Endometrium (tissue), 2 donors: ENCODE data around the gene LRRC4C.
"Not testable (repeated sequence)": the region's sequence is repeated elsewhere in the genome, so short reads cannot be mapped to it uniquely, and the experiment has no call there.

Source experiments
- FAIRE-seq: peaks from 2 replicates; lab custom pipeline; 2012; peaks lifted over from hg19 to GRCh38; lab: Jason Lieb, UNC
- donor health status: control.
- donor health status: control.

The LRRC4C gene

GRCh38 chr11:41018224-41018623 is 441.2 kb downstream of the LRRC4C start:
- FAIRE-seq, result no peak

- no peak for FAIRE-seq
Measured at GRCh38 chr11:41010361-41011050, 448.9 kb downstream of the LRRC4C start.

GRCh38 chr11:41005986-41006385 is 453.5 kb downstream of the LRRC4C start:
- no peak for FAIRE-seq

- no peak for FAIRE-seq
Measured at GRCh38 chr11:41003339-41004282, 455.8 kb downstream of the LRRC4C start.

- no peak for FAIRE-seq
Measured at GRCh38 chr11:40998920-40999319, 460.5 kb downstream of the LRRC4C start.

- no peak for FAIRE-seq
Measured at GRCh38 chr11:40987776-40988435, 471.5 kb downstream of the LRRC4C start.

GRCh38 chr11:40986320-40986719 is 473.1 kb downstream of the LRRC4C start:
- FAIRE-seq, result no peak

GRCh38 chr11:40975076-40975475 is 484.4 kb downstream of the LRRC4C start:
- no peak for FAIRE-seq

- FAIRE-seq, result no peak
Measured at GRCh38 chr11:40974186-40974795, 485.2 kb downstream of the LRRC4C start.

- no peak for FAIRE-seq
Measured at GRCh38 chr11:40958707-40959106, 500.7 kb downstream of the LRRC4C start.

- FAIRE-seq, result no peak
Measured at GRCh38 chr11:40952479-40952878, 507.0 kb downstream of the LRRC4C start.

- FAIRE-seq, result no peak
Measured at GRCh38 chr11:40938002-40938401, 521.5 kb downstream of the LRRC4C start.

- no peak for FAIRE-seq
Measured at GRCh38 chr11:40924915-40925314, 534.5 kb downstream of the LRRC4C start.

GRCh38 chr11:40921246-40921645 is 538.2 kb downstream of the LRRC4C start:
- FAIRE-seq, result no peak

- not testable (repeated sequence) for FAIRE-seq
Measured at GRCh38 chr11:40910774-40911173, 548.7 kb downstream of the LRRC4C start.

- FAIRE-seq, result no peak
Measured at GRCh38 chr11:40894501-40894900, 565.0 kb downstream of the LRRC4C start.

- no peak for FAIRE-seq
Measured at GRCh38 chr11:40885250-40885954, 574.0 kb downstream of the LRRC4C start.

GRCh38 chr11:40882301-40882700 is 577.2 kb downstream of the LRRC4C start:
- FAIRE-seq, result no peak

- FAIRE-seq, result no peak
Measured at GRCh38 chr11:40879911-40880310, 579.5 kb downstream of the LRRC4C start.

GRCh38 chr11:40877981-40878380 is 581.5 kb downstream of the LRRC4C start:
- FAIRE-seq, result no peak

GRCh38 chr11:40877256-40877655 is 582.2 kb downstream of the LRRC4C start:
- no peak for FAIRE-seq
